HFF-Myc (cell line): ENCODE data around the gene GAS7.

Source experiments
- DNase-seq: peaks from one replicate; pipeline ENCODE4 v3.0.0-alpha.2; 2011; ENCODE audit warnings: low read depth; ENCODE audit errors: extremely low read depth
- H3K4me3 ChIP-seq: replicated peaks from 2 replicates; pipeline ENCODE4 v1.5.1; 2011; ENCODE audit warnings: low read depth, mild to moderate bottlenecking, control low read depth, low read length
- TF ChIP-seq, protein P1 (sequence below): IDR thresholded peaks from 2 replicates; pipeline ENCODE4 v1.5.1; 2012; ENCODE audit warnings: mild to moderate bottlenecking, low read depth, low read length, control low read depth; ENCODE audit errors: missing control alignments

GAS7 gene

DNA sequence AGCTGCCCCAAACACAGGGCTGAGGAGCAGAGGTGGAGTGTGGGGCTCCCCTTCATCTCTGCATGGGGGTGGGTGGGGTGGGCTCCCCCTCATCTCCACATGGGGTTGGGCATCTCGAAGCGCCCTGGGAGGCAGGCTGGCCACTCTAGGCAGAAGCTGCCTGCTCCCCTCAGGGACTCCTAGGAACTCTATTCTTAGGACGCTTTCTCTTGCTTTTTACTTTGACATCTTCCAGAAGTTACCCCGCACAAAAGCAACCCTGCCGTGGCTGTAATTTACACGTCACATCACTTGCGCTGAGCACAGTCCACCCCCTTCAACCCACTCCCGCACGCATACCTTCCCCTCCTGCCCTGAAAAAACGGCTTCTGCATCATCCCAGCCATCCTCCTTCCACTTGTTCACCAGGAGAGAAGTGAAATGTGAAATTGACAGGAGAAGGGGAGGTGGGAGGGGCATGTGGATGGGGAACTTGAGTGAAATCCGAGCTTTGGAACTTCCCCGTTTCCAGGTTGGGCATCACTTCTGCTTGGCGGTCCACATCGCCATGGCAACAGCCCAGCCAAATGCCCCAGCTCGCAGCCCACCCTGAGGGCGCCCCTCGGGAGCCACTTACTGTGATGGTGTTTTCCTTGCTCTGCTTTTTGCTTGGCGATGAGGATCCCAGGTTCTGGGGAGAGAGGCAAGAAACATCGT is 239.7 kb downstream of the GAS7 start:
- TF ChIP-seq, protein P1, sequence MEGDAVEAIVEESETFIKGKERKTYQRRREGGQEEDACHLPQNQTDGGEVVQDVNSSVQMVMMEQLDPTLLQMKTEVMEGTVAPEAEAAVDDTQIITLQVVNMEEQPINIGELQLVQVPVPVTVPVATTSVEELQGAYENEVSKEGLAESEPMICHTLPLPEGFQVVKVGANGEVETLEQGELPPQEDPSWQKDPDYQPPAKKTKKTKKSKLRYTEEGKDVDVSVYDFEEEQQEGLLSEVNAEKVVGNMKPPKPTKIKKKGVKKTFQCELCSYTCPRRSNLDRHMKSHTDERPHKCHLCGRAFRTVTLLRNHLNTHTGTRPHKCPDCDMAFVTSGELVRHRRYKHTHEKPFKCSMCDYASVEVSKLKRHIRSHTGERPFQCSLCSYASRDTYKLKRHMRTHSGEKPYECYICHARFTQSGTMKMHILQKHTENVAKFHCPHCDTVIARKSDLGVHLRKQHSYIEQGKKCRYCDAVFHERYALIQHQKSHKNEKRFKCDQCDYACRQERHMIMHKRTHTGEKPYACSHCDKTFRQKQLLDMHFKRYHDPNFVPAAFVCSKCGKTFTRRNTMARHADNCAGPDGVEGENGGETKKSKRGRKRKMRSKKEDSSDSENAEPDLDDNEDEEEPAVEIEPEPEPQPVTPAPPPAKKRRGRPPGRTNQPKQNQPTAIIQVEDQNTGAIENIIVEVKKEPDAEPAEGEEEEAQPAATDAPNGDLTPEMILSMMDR: no peak
- no peak overlapping the region for H3K4me3 ChIP-seq
- no peak for DNase-seq

DNA sequence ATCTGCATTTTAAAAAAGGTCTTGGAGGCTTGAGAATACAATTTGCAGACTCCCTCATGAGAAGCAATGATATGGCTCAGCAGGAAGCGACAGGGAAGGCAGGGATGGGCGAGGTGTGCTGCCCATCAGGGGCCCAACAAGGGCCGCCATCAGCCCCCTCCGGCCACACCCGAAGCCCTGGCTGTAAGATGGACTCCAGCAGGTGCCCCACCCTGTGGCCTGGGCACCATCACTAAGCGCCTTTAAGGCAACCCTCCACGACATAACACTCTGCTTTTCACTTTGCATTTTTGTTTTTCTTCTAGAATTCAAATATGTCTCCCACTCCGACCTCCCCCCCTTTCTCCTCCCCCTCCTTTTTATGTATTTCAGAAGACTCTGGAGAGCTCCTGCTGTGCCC is 241.2 kb downstream of the GAS7 start:
- DNase-seq: no peak
- no peak overlapping the region for H3K4me3 ChIP-seq
- TF ChIP-seq, protein P1: no peak

DNA sequence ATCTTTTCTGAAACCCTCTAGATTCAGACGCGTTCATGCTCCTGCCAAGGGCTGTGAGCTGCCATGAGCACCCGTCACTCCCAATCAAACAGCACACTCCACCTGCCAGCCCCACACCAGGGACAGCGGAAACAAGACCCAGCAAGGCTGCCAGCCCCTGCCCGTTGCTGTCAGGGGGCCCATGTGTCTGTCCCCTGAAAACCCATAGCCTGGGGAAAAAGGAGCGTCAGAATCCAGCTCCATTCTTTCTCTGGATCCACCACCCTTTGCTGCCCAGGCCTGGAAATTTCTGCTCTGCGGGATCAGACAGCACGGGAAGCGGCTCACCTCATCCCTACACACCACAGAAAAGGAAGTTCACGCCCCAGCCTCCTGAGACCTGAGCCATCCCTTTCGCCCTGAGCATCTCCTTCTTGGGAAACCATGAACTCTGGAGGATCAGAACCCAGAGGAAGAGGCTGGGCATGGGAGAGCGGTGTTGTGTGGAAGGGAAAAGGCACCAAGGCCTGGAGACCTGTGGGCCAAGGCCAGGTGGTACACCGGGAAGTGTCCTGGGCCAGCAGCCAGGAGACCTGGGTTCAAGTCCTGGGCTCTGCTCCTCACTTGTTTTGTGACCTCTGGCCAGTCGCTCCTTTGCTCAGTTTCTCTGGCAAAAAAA is 241.8 kb downstream of the GAS7 start:
- no peak overlapping the region for H3K4me3 ChIP-seq
- TF ChIP-seq, protein P1: no peak
- DNase-seq: no peak

DNA sequence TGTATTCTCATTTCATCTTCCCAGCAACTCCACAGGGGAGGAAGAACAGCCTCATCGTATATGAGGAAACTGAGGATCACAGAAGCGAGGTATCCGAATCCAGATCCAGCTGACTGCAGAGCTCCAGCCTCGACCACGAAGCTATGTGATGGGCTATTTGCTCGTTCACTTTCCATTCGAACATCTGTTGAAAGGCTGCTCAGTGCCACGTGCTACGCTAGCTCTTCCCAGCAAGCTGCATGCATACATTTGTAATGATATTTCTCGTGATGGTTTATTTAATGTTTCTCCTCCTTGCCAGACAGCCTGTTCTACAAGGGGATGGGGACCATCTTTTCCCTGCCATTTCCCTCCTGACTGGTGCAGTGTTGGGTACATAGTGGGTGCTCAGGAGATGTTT is 244.9 kb downstream of the GAS7 start:
- TF ChIP-seq, protein P1: no peak
- DNase-seq: no peak

DNA sequence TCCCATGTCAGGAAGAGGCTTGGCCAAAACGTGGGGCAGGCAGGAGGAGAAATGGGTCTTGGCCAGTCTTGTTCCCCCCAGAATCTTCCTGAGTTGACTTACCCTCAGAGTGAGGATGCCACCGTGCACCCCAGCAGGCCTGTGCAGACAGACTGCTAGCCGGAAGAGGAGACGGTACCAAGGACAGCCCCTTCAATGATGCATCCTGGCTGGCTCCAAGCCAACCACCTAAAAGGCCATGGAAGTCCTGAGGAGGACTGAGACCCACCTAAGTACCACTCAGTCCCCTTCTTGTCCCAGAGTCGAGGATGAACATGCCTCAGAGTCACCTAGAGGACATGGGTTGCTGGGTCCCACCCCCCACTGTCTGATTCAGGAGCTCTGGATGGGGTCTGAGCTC is 246.6 kb downstream of the GAS7 start:
- TF ChIP-seq, protein P1: no peak
- H3K4me3 ChIP-seq: no peak overlapping the region
- DNase-seq: no peak

More for the DNA sequence above, 244.9 kb downstream of the GAS7 start:
- H3K4me3 ChIP-seq: no peak overlapping the region

DNA sequence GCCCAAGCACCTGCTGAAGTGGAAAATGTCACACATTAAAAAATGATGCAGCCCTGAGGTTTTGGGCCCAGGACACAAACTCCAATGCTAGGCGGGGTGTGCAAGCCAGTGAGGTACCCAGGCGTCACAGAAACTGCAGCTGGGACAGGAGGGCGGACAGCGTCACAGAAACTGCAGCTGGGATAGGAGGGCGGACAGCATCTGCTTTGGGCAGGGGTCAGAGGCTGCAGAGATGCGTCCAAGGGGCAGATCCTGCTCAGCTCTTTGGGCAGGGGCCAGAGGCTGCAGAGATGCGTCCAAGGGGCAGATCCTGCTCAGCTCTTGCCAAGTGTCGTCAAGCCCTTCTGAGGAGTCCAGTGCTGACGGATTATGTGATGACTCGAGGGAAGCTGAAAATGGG is 249.5 kb downstream of the GAS7 start:
- DNase-seq: no peak
- TF ChIP-seq, protein P1: no peak
- H3K4me3 ChIP-seq: no peak overlapping the region
